PC-3 (cell line): ENCODE measurements around the gene TPPP3.

Experiments used
- CTCF ChIP-seq: fragments of 300-600 bp; sonication (generic); conservative IDR thresholded peaks from 2 replicates; pipeline ENCODE4 v1.5.1; 2017; ENCODE audit warnings: antibody characterized with exemption, low read depth, mild to moderate bottlenecking, low read length
- EZH2 ChIP-seq: fragments of 300-600 bp; sonication (generic); IDR thresholded peaks from one replicate; pipeline ENCODE4 v1.6.1; 2017; ENCODE audit warnings: antibody characterized with exemption, mild to moderate bottlenecking, low read length; ENCODE audit not compliant: unreplicated experiment

GRCh38 chr16:67361038-67361437 lies 32.3 kb downstream of the TPPP3 start:
- TF ChIP-seq CTCF (no peak), EZH2 (no peak)
